MM.1S (cell line): ENCODE measurements around the gene PDGFRB.

ENCODE experiments used
- DNase-seq: peaks from one replicate; pipeline ENCODE4 v3.0.0-alpha.2; 2015
- H2AFZ ChIP-seq: fragments of 300-600 bp; sonication (generic); 2 replicates; pipeline ENCODE4 v1.6.0; 2016; ENCODE audit warnings: antibody characterized with exemption, low read length
- H3F3A ChIP-seq: fragments of 300-600 bp; sonication (generic); 2 replicates; pipeline ENCODE4 v1.6.1; 2016; ENCODE audit warnings: mild to moderate bottlenecking, antibody characterized with exemption, low read length, moderate library complexity, mixed read lengths; ENCODE audit not compliant: insufficient read depth
- H3K27ac ChIP-seq: fragments of 300-600 bp; sonication (generic); 2 replicates; pipeline ENCODE4 v1.5.1; 2016; ENCODE audit warnings: mild to moderate bottlenecking, low read length
- H3K27me3 ChIP-seq: fragments of 300-600 bp; sonication (generic); replicated peaks from 2 replicates; pipeline ENCODE4 v1.6.0; 2016; ENCODE audit warnings: low read length; ENCODE audit not compliant: insufficient read depth
- H3K36me3 ChIP-seq: fragments of 300-600 bp; sonication (generic); replicated peaks from 2 replicates; pipeline ENCODE4 v1.6.1; 2016; ENCODE audit warnings: mild to moderate bottlenecking, low read length, mixed read lengths; ENCODE audit not compliant: insufficient read depth
- H3K4me1 ChIP-seq: fragments of 300-600 bp; sonication (generic); 2 replicates; pipeline ENCODE4 v1.6.1; 2016; ENCODE audit warnings: low read length, mixed read lengths
- H3K4me2 ChIP-seq: fragments of 300-600 bp; sonication (generic); 2 replicates; pipeline ENCODE4 v1.6.0; 2016; ENCODE audit warnings: low read depth, low read length
- H3K4me3 ChIP-seq: fragments of 300-600 bp; sonication (generic); 2 replicates; pipeline ENCODE4 v1.5.1; 2016; ENCODE audit warnings: low read length, mixed read lengths
- H3K79me2 ChIP-seq: fragments of 300-600 bp; sonication (generic); 2 replicates; pipeline ENCODE4 v1.6.1; 2016; ENCODE audit warnings: mixed run types, low read length, mixed read lengths
- H3K9ac ChIP-seq: fragments of 300-600 bp; sonication (generic); 2 replicates; pipeline ENCODE4 v1.6.1; 2016; ENCODE audit warnings: low read length, mixed read lengths
- H3K9me2 ChIP-seq: fragments of 300-600 bp; sonication (generic); replicated peaks from 2 replicates; pipeline ENCODE4 v1.6.1; 2016; ENCODE audit warnings: mild to moderate bottlenecking, low read length, mixed read lengths; ENCODE audit not compliant: insufficient read depth
- H3K9me3 ChIP-seq: fragments of 300-600 bp; sonication (generic); replicated peaks from 2 replicates; pipeline ENCODE4 v1.6.1; 2016; ENCODE audit warnings: mild to moderate bottlenecking, low read length, mixed read lengths; ENCODE audit not compliant: insufficient read depth
- H4K20me1 ChIP-seq: fragments of 300-600 bp; sonication (generic); 2 replicates; pipeline ENCODE4 v1.6.1; 2016; ENCODE audit warnings: mild to moderate bottlenecking, low read length, moderate library complexity, mixed read lengths; ENCODE audit not compliant: insufficient read depth
- EZH2 ChIP-seq: fragments of 300-600 bp; sonication (generic); optimal IDR thresholded peaks from 2 replicates; pipeline ENCODE3; 2017; ENCODE audit warnings: low read depth, mild to moderate bottlenecking, antibody characterized with exemption, low read length, mixed read lengths
- EZH2phosphoT487 ChIP-seq: fragments of 300-600 bp; sonication (generic); IDR thresholded peaks from 2 replicates; pipeline ENCODE4 v1.6.1; 2018; ENCODE audit warnings: antibody characterized with exemption, low read length
- TF ChIP-seq, protein P1 (sequence below): fragments of 300-600 bp; sonication (generic); IDR thresholded peaks from 2 replicates; pipeline ENCODE4 v1.5.1; 2016; ENCODE audit warnings: antibody characterized with exemption, low read length, mixed read lengths

Gene PDGFRB

DNA sequence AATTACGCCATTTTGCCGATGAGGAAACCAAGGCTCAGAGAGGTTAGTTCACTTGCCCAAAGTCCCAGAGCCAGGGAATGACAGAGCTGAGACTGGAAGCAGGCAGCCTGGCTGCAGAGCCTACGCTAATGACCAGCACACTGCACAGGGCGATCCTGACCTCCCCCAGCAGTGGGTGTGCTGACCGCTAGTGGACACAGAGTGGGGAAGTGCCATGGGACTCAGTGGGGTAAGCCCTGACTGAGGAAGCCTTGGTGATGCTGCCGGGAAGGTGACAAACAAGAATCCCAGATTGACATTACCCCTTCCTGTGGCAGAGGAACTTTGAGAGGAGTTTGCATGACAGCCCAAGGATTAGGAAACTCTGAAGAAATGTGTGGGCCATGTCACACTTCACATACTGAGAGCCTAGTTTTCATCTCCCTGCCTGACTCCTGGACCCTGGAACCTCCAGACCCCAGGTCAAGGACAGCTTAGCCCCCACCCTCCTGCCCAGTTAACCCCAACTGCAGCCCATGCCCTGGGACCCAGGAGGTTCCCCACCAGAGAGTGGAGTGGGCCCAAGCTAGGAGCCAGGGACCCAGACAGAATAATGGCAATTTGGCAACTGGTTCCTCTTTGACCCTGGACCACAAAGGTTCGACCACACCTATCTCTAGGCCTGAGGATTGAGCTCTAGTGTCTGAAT is 49.6 kb downstream of the PDGFRB start:
- no peaks in the 10 kb centered on the region for H3K27me3 ChIP-seq
- H3K9me3 ChIP-seq: no peaks in the 10 kb centered on the region
- no peak overlapping the region for H3K4me3 ChIP-seq
- H3K4me2 ChIP-seq: no peak overlapping the region
- no peak overlapping the region for H3K27ac ChIP-seq
- DNase-seq: no peak
- no peaks in the 10 kb centered on the region for H3K79me2 ChIP-seq
- no peaks in the 10 kb centered on the region for H3K36me3 ChIP-seq
- H3K4me1 ChIP-seq: peaks cover 11% of the 10 kb centered on the region
- H3K9ac ChIP-seq: no peak overlapping the region
- H2AFZ ChIP-seq: no peak overlapping the region
- H3K9me2 ChIP-seq: no peaks in the 10 kb centered on the region
- peaks cover 7% of the 10 kb centered on the region; the same call in 1 of the 2 replicates for H3F3A ChIP-seq
- TF ChIP-seq EZH2 (no peak), EZH2phosphoT487 (no peak)
- TF ChIP-seq, protein P1, sequence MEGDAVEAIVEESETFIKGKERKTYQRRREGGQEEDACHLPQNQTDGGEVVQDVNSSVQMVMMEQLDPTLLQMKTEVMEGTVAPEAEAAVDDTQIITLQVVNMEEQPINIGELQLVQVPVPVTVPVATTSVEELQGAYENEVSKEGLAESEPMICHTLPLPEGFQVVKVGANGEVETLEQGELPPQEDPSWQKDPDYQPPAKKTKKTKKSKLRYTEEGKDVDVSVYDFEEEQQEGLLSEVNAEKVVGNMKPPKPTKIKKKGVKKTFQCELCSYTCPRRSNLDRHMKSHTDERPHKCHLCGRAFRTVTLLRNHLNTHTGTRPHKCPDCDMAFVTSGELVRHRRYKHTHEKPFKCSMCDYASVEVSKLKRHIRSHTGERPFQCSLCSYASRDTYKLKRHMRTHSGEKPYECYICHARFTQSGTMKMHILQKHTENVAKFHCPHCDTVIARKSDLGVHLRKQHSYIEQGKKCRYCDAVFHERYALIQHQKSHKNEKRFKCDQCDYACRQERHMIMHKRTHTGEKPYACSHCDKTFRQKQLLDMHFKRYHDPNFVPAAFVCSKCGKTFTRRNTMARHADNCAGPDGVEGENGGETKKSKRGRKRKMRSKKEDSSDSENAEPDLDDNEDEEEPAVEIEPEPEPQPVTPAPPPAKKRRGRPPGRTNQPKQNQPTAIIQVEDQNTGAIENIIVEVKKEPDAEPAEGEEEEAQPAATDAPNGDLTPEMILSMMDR: no peak
- H4K20me1 ChIP-seq: no peaks in the 10 kb centered on the region

DNA sequence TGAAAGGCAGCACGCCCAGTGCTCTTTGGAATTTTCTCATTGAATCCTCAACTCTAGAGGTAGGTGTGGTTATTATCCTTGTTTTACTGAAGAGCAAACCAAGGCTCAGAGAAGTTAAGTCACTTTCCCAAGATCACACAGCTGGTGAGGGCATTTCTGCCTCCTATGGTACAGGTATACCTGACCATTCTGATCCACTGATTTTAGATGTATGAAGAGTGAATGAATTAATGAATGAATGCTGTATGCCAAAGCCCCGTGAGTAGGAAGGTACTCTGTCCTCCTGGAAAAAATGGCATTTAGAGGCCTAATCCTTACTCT is 51.1 kb downstream of the PDGFRB start:
- no peak overlapping the region for H3K9ac ChIP-seq
- H3K79me2 ChIP-seq: no peaks in the 10 kb centered on the region
- no peaks in the 10 kb centered on the region for H4K20me1 ChIP-seq
- no peak overlapping the region for H3K27ac ChIP-seq
- no peak for DNase-seq
- no peaks in the 10 kb centered on the region for H3K9me2 ChIP-seq
- no peak overlapping the region for H3K4me2 ChIP-seq
- H3F3A ChIP-seq: peaks cover 7% of the 10 kb centered on the region; the same call in 1 of the 2 replicates
- H3K27me3 ChIP-seq: no peaks in the 10 kb centered on the region
- no peaks in the 10 kb centered on the region for H3K9me3 ChIP-seq
- TF ChIP-seq EZH2: no peak
- TF ChIP-seq, protein P1: no peak
- TF ChIP-seq EZH2phosphoT487: no peak
- H2AFZ ChIP-seq: no peak overlapping the region
- no peaks in the 10 kb centered on the region for H3K36me3 ChIP-seq
- H3K4me3 ChIP-seq: no peak overlapping the region
- peaks cover 11% of the 10 kb centered on the region for H3K4me1 ChIP-seq

DNA sequence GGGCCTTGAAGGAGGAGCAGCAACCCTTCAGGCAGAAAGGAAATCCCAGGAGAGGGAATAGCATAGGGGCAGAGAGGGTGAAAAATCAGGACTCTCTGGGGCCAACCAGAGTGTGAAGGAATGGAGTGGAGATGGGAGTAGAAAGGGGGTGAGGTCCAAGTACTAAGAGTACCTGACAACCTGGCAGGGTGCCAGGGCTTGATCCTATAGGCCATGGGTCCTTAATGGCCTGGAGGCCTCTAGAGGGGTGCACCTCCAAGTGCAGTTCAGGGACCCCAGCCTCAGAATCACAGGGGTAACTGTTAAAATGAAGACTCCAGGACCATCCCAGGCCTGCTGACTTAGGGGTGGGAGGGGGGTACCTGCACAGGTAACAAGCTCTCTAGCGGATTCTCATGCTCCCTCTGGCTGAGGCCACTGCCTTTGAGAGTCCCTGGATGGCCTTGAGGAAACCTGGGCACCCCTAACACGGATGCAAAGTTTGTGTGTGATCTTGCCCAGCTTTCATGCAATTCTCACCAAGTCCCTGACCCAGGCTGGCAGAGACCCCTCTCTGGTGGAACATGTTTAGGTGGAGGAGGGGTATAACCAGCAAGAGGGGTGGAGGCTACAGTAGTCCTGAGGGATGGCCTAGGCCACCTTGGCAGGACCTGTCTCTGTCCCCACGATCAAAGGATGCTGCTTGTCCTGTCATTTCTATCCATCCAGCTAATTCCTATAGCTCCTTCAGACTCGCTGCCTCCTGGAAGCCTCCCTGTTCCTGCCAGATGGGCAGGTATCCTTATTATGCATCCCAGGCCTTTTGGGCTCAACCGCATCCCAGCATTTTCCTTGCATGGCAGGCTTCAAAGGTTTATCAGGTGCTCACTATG is 51.7 kb downstream of the PDGFRB start:
- no peak for TF ChIP-seq EZH2phosphoT487
- TF ChIP-seq EZH2: no peak
- TF ChIP-seq, protein P1: no peak
- Histone ChIP-seq H3K36me3 (no peaks in the 10 kb centered on the region), H3K27me3 (no peaks in the 10 kb centered on the region), H3K9me3 (no peaks in the 10 kb centered on the region), H3K4me3 (no peak overlapping the region), H3K9ac (peak overlapping the region; percentile 2; the same call in 1 of the 2 replicates), H3K27ac (no peak overlapping the region), H3K4me1 (peaks cover 11% of the 10 kb centered on the region), H2AFZ (peak overlapping the region; percentile 53), H3K79me2 (no peaks in the 10 kb centered on the region), H4K20me1 (no peaks in the 10 kb centered on the region), H3F3A (peaks cover 7% of the 10 kb centered on the region; the same call in 1 of the 2 replicates), H3K4me2 (no peak overlapping the region), H3K9me2 (no peaks in the 10 kb centered on the region)
- no peak for DNase-seq
